ENCODE results near the gene TES. TPM values are rescaled to one million over a fixed set of nuclear protein-coding genes. Genes with fewer than 3 reads are reported as not detected.
A peak's percentile ranks its signal among the peaks of the same experiment; 100 is the strongest.

TES gene
- total RNA-seq, 4 donors from 2014 or later: 245 to 501 (median 290) TPM

DNA sequence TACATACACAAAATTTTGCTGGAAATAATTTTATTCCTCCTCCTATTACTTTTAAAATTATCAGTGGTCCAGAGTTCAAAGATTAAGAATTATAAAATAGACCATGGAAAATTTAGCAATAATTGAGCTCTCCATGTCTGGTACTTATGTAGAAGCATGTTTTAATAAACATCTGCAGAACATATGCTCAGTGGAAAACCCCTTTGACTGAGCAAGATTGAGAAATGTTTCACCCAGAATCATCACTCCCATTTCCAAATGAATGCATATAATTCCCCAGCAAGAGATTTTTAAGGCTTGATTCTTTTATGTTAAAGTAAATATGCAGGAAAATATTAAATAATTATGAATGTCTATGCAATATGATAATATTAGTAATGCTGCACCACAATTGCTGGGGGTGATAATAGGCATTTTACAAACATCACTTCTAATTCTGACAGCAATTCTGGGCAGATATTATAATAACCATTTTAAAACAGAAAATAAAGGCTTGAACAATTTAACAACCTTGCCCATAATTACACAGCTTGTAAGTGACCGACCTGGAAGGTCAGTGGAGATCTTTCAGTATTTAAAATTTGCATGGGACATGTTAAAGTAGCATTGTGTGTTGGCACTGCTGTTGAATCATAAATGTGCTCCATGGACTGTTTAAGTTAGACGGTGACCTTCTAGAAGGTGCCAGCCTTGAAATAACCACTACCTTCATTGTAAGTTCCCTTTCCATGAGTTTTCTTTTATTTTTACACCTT, 45.6 kb upstream of the TES start:
- 85 to 95% methylated on average over 2 of the region's 2 CpGs for WGBS, 2 donors (ENCODE audit: low coverage in 1 of 2)
- Histone ChIP-seq H3K36me3 (no peaks in the 10 kb centered on the region), H3K27me3 (no peaks in the 10 kb centered on the region), H3K4me1 (no peaks in the 10 kb centered on the region), H3K9me3 (no peaks in the 10 kb centered on the region), H3K4me3 (no peak overlapping the region), H3K27ac (no peak overlapping the region)
- ATAC-seq: no peak
- TF ChIP-seq EP300 (IDR thresholded peaks at IDR 0.05) (no peak), POLR2A (IDR thresholded peaks at IDR 0.05) (no peak)

DNA sequence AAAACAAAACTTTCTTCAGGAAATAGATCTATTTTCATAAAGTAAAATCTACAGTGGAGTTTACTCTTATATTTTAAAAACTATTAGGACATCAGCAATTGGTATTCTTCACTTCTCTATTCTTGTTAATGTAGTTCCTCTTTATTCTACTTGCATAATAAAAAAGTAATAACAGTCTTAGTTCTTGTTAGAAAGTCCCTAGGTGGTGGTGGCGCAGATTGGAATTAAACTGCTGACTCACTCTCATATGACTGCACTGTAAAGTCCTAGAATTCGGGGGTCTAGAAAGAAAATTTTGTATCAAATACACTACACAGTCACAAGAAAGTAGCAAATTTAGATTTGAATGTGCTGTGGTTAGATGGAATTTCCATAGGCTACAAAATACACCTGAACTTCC, 44.6 kb upstream of the TES start:
- 77 to 88% methylated on average over 2 of the region's 2 CpGs for WGBS, 2 donors (ENCODE audit: low coverage in 1 of 2)
- no peaks in the 10 kb centered on the region for H3K27me3 ChIP-seq
- no peak overlapping the region for H3K4me3 ChIP-seq
- H3K36me3 ChIP-seq: no peaks in the 10 kb centered on the region
- peak; percentile 43 for ATAC-seq
- TF ChIP-seq POLR2AphosphoS5 (IDR thresholded peaks at IDR 0.05) (no peak), EP300 (IDR thresholded peaks at IDR 0.05) (no peak), POLR2A (IDR thresholded peaks at IDR 0.05) (no peak)
- TF ChIP-seq, protein P1, sequence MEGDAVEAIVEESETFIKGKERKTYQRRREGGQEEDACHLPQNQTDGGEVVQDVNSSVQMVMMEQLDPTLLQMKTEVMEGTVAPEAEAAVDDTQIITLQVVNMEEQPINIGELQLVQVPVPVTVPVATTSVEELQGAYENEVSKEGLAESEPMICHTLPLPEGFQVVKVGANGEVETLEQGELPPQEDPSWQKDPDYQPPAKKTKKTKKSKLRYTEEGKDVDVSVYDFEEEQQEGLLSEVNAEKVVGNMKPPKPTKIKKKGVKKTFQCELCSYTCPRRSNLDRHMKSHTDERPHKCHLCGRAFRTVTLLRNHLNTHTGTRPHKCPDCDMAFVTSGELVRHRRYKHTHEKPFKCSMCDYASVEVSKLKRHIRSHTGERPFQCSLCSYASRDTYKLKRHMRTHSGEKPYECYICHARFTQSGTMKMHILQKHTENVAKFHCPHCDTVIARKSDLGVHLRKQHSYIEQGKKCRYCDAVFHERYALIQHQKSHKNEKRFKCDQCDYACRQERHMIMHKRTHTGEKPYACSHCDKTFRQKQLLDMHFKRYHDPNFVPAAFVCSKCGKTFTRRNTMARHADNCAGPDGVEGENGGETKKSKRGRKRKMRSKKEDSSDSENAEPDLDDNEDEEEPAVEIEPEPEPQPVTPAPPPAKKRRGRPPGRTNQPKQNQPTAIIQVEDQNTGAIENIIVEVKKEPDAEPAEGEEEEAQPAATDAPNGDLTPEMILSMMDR (IDR thresholded peaks at IDR 0.05): no peak
- no peaks in the 10 kb centered on the region for H3K9me3 ChIP-seq
- no peak overlapping the region for H3K27ac ChIP-seq
- no peaks in the 10 kb centered on the region for H3K4me1 ChIP-seq

DNA sequence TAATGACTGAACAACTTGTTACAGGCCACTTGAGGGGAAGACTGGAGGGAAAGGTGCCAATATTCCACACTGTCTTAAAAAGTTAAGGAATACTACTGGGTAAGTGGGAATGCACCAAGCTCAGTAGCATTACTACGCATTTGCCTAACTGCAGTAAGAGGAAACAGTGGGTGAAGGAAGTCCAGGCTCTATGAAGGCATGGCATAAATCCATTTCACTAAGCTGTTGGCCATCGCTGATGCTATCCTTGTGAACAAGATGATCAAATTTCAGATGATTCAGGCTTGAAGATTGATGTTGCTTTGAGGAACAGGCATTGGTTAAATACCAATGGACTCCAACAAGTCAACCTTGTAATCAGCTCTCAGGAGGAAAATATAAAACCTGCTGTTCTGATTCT, 44.2 kb upstream of the TES start:
- 95 to 100% methylated on average over 2 of the region's 2 CpGs for WGBS, 2 donors (ENCODE audit: low coverage in 1 of 2)
- ATAC-seq: no peak

DNA sequence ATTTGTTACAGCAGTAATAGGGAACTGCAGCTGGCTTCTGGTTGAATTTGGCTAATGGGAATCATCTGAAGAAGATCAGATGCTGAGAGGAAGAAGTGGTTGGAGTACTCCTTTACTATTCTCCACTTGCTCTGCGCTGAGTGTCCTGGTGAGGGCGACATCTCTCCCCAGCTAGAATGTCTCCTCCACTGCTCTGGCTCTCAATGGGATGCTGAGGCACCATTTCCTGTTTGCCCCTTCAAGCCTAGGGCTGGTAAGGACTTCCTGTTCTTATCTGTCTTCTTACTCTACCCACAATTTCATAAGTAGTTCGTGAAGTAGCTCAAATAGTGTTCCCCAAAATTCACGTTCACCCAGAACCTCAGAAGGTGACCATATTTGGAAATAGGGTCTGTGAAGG, 43.2 kb upstream of the TES start:
- no peaks in the 10 kb centered on the region for H3K27me3 ChIP-seq
- TF ChIP-seq, protein P1 (IDR thresholded peaks at IDR 0.05): no peak
- TF ChIP-seq POLR2AphosphoS5 (IDR thresholded peaks at IDR 0.05) (no peak), POLR2A (IDR thresholded peaks at IDR 0.05) (no peak), EP300 (IDR thresholded peaks at IDR 0.05) (no peak)
- ATAC-seq: no peak
- H3K4me3 ChIP-seq: no peak overlapping the region
- 74 to 96% methylated on average over 3 to 4 of the region's 4 CpGs for WGBS, 2 donors (ENCODE audit: low coverage in 1 of 2)
- no peaks in the 10 kb centered on the region for H3K36me3 ChIP-seq
- no peak overlapping the region for H3K27ac ChIP-seq
- H3K4me1 ChIP-seq: no peaks in the 10 kb centered on the region
- H3K9me3 ChIP-seq: no peaks in the 10 kb centered on the region

More for the DNA sequence above, 44.2 kb upstream of the TES start:
- Histone ChIP-seq H3K4me3 (no peak overlapping the region), H3K4me1 (no peaks in the 10 kb centered on the region), H3K36me3 (no peaks in the 10 kb centered on the region), H3K27ac (no peak overlapping the region), H3K9me3 (no peaks in the 10 kb centered on the region), H3K27me3 (no peaks in the 10 kb centered on the region)
- no peak for TF ChIP-seq POLR2AphosphoS5 (IDR thresholded peaks at IDR 0.05)
- TF ChIP-seq POLR2A (IDR thresholded peaks at IDR 0.05): no peak
- TF ChIP-seq, protein P1 (IDR thresholded peaks at IDR 0.05): no peak
- TF ChIP-seq EP300 (IDR thresholded peaks at IDR 0.05): no peak

DNA sequence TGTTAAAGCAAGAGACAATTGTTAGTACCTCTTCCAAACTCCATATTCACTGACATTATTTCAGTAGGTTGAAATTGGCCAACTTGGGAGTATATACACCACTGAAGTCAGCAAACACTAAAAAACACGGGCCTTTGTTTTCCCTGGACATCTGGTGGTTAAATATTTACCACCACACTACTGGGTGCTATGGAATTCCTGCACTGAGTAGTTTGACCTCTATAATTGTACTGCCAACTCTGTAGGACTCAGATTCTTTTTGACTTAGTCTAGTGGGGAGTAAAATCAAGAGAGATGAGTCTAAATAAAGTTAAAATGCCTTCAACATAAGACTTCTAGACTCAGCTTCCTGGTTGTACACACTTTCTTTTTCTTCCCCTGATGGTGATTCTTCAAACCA, 41.3 kb upstream of the TES start:
- no peaks in the 10 kb centered on the region for H3K9me3 ChIP-seq
- no peak for TF ChIP-seq EP300 (IDR thresholded peaks at IDR 0.05)
- TF ChIP-seq POLR2A (IDR thresholded peaks at IDR 0.05): no peak
- TF ChIP-seq, protein P1 (IDR thresholded peaks at IDR 0.05): no peak
- no peak for TF ChIP-seq POLR2AphosphoS5 (IDR thresholded peaks at IDR 0.05)
- H3K4me3 ChIP-seq: no peak overlapping the region
- H3K4me1 ChIP-seq: no peaks in the 10 kb centered on the region
- H3K27me3 ChIP-seq: no peaks in the 10 kb centered on the region
- H3K27ac ChIP-seq: no peak overlapping the region
- WGBS, 2 donors (ENCODE audit: low coverage in 1 of 2): 60 to 71% methylated on average over 1 of the region's 1 CpG
- no peaks in the 10 kb centered on the region for H3K36me3 ChIP-seq
- no peak for ATAC-seq

Measured in gastroesophageal sphincter (tissue), 4 donors.